GM12875 (cell line): Measurements from ENCODE around the gene SMARCB1.

Experiments used
- H3K4me3 ChIP-seq: one replicate; pipeline ENCODE4 v1.5.1; 2011; ENCODE audit warnings: low read depth, low read length, control low read depth
- CTCF ChIP-seq: IDR thresholded peaks from 2 replicates; pipeline ENCODE4 v1.5.1; 2011; ENCODE audit warnings: low read depth, mild to moderate bottlenecking, control low read depth, inconsistent platforms, low read length, moderate library complexity, borderline replicate concordance; ENCODE audit not compliant: insufficient read depth

The SMARCB1 gene

GRCh38 chr22:23825246-23825905, 38.6 kb downstream of the SMARCB1 start:
- no peak for TF ChIP-seq CTCF
- no peak overlapping the region for H3K4me3 ChIP-seq

GRCh38 chr22:23826510-23827350, 40.0 kb downstream of the SMARCB1 start:
- H3K4me3 ChIP-seq = no peak overlapping the region
- TF ChIP-seq CTCF = no peak

GRCh38 chr22:23827351-23827995, 40.7 kb downstream of the SMARCB1 start:
- TF ChIP-seq CTCF = no peak
- no peak overlapping the region for H3K4me3 ChIP-seq

- no peak overlapping the region for H3K4me3 ChIP-seq
- no peak for TF ChIP-seq CTCF
Observed at GRCh38 chr22:23828800-23829680, 42.3 kb downstream of the SMARCB1 start.

- H3K4me3 ChIP-seq = no peak overlapping the region
- no peak for TF ChIP-seq CTCF
Observed at GRCh38 chr22:23829845-23830372, 43.1 kb downstream of the SMARCB1 start.

GRCh38 chr22:23831261-23831660, 44.5 kb downstream of the SMARCB1 start:
- no peak overlapping the region for H3K4me3 ChIP-seq
- no peak for TF ChIP-seq CTCF
